Mesenchymal stem cell (in vitro differentiated cells and primary cell): ENCODE measurements around the gene ZNF554.
"Not testable (repeated sequence)": the region's sequence is repeated elsewhere in the genome, so short reads cannot be mapped to it uniquely, and the experiment has no call there.

Experiments
- DNase-seq: peaks from one replicate; pipeline ENCODE4 v3.0.0-alpha.2; 2013
- H2AFZ ChIP-seq: one replicate; pipeline ENCODE4 v1.6.1; 2013; ENCODE audit warnings: low read depth, mild to moderate bottlenecking, control low read depth, inconsistent platforms, low read length, moderate library complexity
- H2AK5ac ChIP-seq: 2 replicates; pipeline ENCODE4 v1.6.1; 2013; ENCODE audit warnings: low read length, moderate library complexity, mild to moderate bottlenecking, inconsistent platforms; ENCODE audit not compliant: severe bottlenecking
- H2BK120ac ChIP-seq: one replicate; pipeline ENCODE4 v1.6.1; 2013; ENCODE audit warnings: low read depth, mild to moderate bottlenecking, inconsistent platforms, low read length, moderate library complexity
- H2BK12ac ChIP-seq, 2 experiments: one replicate each; pipeline ENCODE4 v1.6.1; 2013; ENCODE audit warnings: inconsistent platforms in 2 of 2, low read length in 2 of 2, mild to moderate bottlenecking in 2 of 2, moderate library complexity in 2 of 2, control low read depth in 1 of 2
- H2BK15ac ChIP-seq: one replicate; pipeline ENCODE4 v1.6.1; 2013; ENCODE audit warnings: mild to moderate bottlenecking, low read depth, inconsistent platforms; ENCODE audit not compliant: poor library complexity, severe bottlenecking
- H2BK5ac ChIP-seq: 2 replicates; pipeline ENCODE4 v1.6.1; 2013; ENCODE audit warnings: low read depth, mild to moderate bottlenecking, low read length, control low read depth, inconsistent platforms; ENCODE audit not compliant: poor library complexity, severe bottlenecking
- H3K14ac ChIP-seq, 2 experiments: one replicate each; pipeline ENCODE4 v1.6.1; 2013; ENCODE audit warnings: inconsistent platforms in 2 of 2, low read length in 2 of 2, control low read depth in 1 of 2, mild to moderate bottlenecking in 1 of 2, moderate library complexity in 1 of 2
- H3K18ac ChIP-seq, 2 experiments: one replicate each; pipeline ENCODE4 v1.6.1; 2013; ENCODE audit warnings: inconsistent platforms in 2 of 2, low read length in 2 of 2, control low read depth in 1 of 2, low read depth in 1 of 2, mild to moderate bottlenecking in 1 of 2
- H3K23ac ChIP-seq, 2 experiments: one replicate each; pipeline ENCODE4 v1.6.1; 2013; ENCODE audit warnings: inconsistent platforms in 2 of 2, low read length in 2 of 2, mild to moderate bottlenecking in 2 of 2, moderate library complexity in 2 of 2, control low read depth in 1 of 2
- H3K27ac ChIP-seq: 2 replicates; pipeline ENCODE4 v1.5.1; 2013; ENCODE audit warnings: mild to moderate bottlenecking, moderate library complexity, low read length, control low read depth, inconsistent platforms; ENCODE audit not compliant: poor library complexity, severe bottlenecking
- H3K27me3 ChIP-seq, 2 experiments: 2 replicates each; pipeline versions ENCODE4 v1.6.1 to v1.7.0; 2013; ENCODE audit warnings: low read length in 2 of 2, mild to moderate bottlenecking in 2 of 2, moderate library complexity in 2 of 2, control low read depth in 1 of 2, inconsistent platforms in 1 of 2; ENCODE audit not compliant: control insufficient read depth in 1 of 2, insufficient read depth in 1 of 2
- H3K36me3 ChIP-seq, 2 experiments: 2 replicates each; pipeline versions ENCODE4 v1.6.1 to v1.7.0; 2013; ENCODE audit warnings: low read length in 2 of 2, control low read depth in 1 of 2, inconsistent platforms in 1 of 2, low read depth in 1 of 2, mild to moderate bottlenecking in 1 of 2; ENCODE audit not compliant: insufficient read depth in 2 of 2, control insufficient read depth in 1 of 2
- H3K4ac ChIP-seq, 2 experiments: one replicate each; pipeline ENCODE4 v1.6.1; 2013; ENCODE audit warnings: inconsistent platforms in 2 of 2, low read length in 2 of 2, mild to moderate bottlenecking in 2 of 2, moderate library complexity in 2 of 2, control low read depth in 1 of 2, low read depth in 1 of 2
- H3K4me1 ChIP-seq: 2 replicates; pipeline ENCODE4 v1.6.1; 2013; ENCODE audit warnings: low read depth, low read length, control low read depth; ENCODE audit not compliant: control insufficient read depth, insufficient read depth
- H3K4me2 ChIP-seq: 2 replicates; pipeline ENCODE4 v1.6.1; 2013; ENCODE audit warnings: low read length, mild to moderate bottlenecking, inconsistent platforms; ENCODE audit not compliant: poor library complexity, severe bottlenecking
- H3K4me3 ChIP-seq, 2 experiments: 2 replicates each; pipeline versions ENCODE4 v1.5.1 to v1.7.0; 2013; ENCODE audit warnings: low read length in 2 of 2, mild to moderate bottlenecking in 2 of 2, control low read depth in 1 of 2, low read depth in 1 of 2; ENCODE audit not compliant: insufficient read depth in 1 of 2
- H3K79me1 ChIP-seq: replicated peaks from 2 replicates; pipeline ENCODE4 v1.6.1; 2013; ENCODE audit warnings: mild to moderate bottlenecking, control low read depth, low read length, inconsistent platforms; ENCODE audit not compliant: poor library complexity, severe bottlenecking
- H3K9ac ChIP-seq: 2 replicates; pipeline ENCODE4 v1.7.0; 2013; ENCODE audit warnings: mild to moderate bottlenecking, low read length, moderate library complexity
- H3K9me3 ChIP-seq: 2 replicates; pipeline ENCODE4 v1.7.0; 2013; ENCODE audit warnings: mild to moderate bottlenecking, low read length; ENCODE audit not compliant: control insufficient read depth
- H4K8ac ChIP-seq: one replicate; pipeline ENCODE4 v1.6.1; 2013; ENCODE audit warnings: inconsistent platforms, mild to moderate bottlenecking, low read length, moderate library complexity
- H4K91ac ChIP-seq: one replicate; pipeline ENCODE4 v1.6.1; 2013; ENCODE audit warnings: mild to moderate bottlenecking, low read length, inconsistent platforms
- WGBS: methylation state at CpG from one replicate; pipeline ENCODE4 v1.1.7; 2013; ENCODE audit warnings: mixed read lengths; 5-methylcytosine and 5-hydroxymethylcytosine counted together

Gene ZNF554

DNA sequence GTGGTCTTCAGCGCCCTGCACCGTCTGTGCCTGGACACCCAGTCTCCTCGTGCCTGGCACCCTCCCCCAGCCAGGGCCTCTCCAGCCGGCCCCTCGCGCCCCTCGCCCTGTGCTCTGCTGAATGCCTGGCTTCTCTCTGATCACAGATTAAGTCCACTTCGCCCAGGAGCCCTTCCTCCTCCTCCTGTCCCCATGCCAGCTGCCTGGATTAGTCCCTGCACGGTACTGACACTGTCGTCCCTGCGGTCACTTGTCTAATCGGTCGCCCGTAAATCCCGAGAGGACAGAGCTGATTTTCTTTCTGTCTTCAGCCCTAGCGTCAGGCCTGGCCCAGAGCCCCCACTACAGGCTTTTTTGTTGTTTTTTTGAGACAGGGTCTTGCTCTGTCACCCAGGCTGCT is 27.8 kb upstream of the ZNF554 start:
- Histone ChIP-seq H2AK5ac (no peak overlapping the region), H4K8ac (no peak overlapping the region), H2BK15ac (no peak overlapping the region), H4K91ac (no peak overlapping the region), H3K18ac (no peak overlapping the region), H2BK120ac (no peak overlapping the region), H3K4me2 (no peak overlapping the region), H3K79me1 (peaks cover 57% of the 10 kb centered on the region), H3K27ac (no peak overlapping the region), H3K36me3 (peaks cover 45 to 81% of the 10 kb centered on the region in 2 experiments), H3K4me3 (no peak overlapping the region), H3K9ac (no peak overlapping the region), H2BK12ac (no peak overlapping the region), H3K4me1 (peaks cover 5% of the 10 kb centered on the region), H3K23ac (no peak overlapping the region), H2BK5ac (no peak overlapping the region), H3K9me3 (no peaks in the 10 kb centered on the region), H3K27me3 (no peaks in the 10 kb centered on the region), H2AFZ (no peak overlapping the region), H3K4ac (no peak overlapping the region), H3K14ac (no peak overlapping the region)
- no peak for DNase-seq
- WGBS = 94% methylated on average over 16 of the region's 16 CpGs

DNA sequence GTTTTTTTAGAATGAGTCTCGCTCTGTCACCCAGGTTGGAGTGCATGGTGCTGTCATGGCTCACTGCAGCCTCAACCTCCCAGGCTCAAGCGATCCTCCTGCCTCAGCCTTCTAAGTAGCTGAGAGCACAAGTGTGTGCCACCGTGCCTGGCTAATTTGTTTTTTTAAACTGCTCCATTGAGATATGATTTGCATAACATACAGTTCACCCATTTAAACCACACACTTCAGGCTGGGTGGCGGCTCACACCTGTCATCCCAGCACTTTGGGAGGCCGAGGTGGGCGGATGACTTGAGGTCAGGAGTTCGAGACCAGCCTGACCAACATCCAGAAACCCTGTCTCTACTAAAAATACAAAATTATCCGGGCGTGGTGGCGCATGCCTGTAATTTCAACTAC is 27.0 kb upstream of the ZNF554 start:
- H3K4me3 ChIP-seq, H4K91ac ChIP-seq, H3K27ac ChIP-seq, H2AK5ac ChIP-seq, H2BK12ac ChIP-seq, H2BK5ac ChIP-seq, H3K4me2 ChIP-seq, H3K23ac ChIP-seq, DNase-seq, H3K4ac ChIP-seq, H2BK120ac ChIP-seq, H4K8ac ChIP-seq, H2BK15ac ChIP-seq, H2AFZ ChIP-seq, H3K27me3 ChIP-seq, H3K18ac ChIP-seq, H3K9me3 ChIP-seq, H3K14ac ChIP-seq, H3K4me1 ChIP-seq, H3K9ac ChIP-seq: not testable (repeated sequence)
- WGBS = 98% methylated on average over 10 of the region's 10 CpGs
- Histone ChIP-seq H3K36me3 (peaks cover 52 to 86% of the 10 kb centered on the region in 2 experiments), H3K79me1 (peaks cover 59% of the 10 kb centered on the region)

DNA sequence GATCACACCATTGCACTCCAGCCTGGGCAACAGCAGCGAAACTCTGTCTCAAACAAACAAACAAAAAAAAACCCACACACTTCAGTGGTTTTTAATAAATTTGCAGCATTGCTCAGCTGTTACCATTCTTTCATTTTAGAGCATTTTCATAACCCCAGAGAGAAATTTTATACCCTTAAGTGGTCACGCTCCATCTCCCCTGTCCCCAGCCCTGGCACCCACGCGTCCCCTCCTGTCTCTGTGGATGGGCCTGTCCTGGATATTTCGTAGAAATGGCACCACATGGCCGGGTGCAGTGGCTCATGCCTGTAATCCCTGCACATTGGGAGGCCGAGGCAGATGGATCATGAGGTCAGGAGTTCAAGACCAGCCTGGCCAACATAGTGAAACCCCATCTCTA is 26.5 kb upstream of the ZNF554 start:
- Histone ChIP-seq H3K14ac (no peak overlapping the region), H3K27ac (no peak overlapping the region), H2AFZ (no peak overlapping the region), H2BK15ac (no peak overlapping the region), H2AK5ac (no peak overlapping the region), H4K8ac (no peak overlapping the region), H2BK120ac (no peak overlapping the region), H3K9ac (no peak overlapping the region), H3K4ac (no peak overlapping the region), H4K91ac (no peak overlapping the region), H3K18ac (no peak overlapping the region), H3K4me3 (no peak overlapping the region), H3K36me3 (peaks cover 53 to 90% of the 10 kb centered on the region in 2 experiments), H3K9me3 (no peaks in the 10 kb centered on the region), H2BK12ac (no peak overlapping the region), H3K23ac (no peak overlapping the region), H3K4me1 (peaks cover 5% of the 10 kb centered on the region), H3K4me2 (no peak overlapping the region), H3K79me1 (peaks cover 58% of the 10 kb centered on the region), H3K27me3 (no peaks in the 10 kb centered on the region), H2BK5ac (no peak overlapping the region)
- no peak for DNase-seq
- WGBS = 98% methylated on average over 7 of the region's 7 CpGs

DNA sequence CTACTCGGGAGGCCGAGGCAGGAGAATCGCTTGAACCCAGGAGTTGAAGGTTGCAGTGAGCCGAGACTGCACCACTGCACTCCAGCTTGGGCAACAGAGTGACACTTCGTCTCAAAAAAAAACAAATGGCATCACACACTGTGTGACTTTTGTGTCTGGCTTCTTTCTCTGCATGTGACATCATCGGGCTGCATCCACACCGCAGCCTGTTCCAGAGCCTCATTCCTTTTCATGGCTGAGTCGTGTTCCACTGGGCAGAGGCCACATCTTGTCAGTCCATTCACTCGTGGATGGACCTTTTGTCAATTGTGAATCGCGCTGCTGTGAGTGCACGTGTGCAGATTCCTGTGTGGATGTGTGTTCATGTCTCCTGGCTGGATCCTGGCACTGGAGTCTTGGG is 26.1 kb upstream of the ZNF554 start:
- Histone ChIP-seq H3K4me1 (peaks cover 5% of the 10 kb centered on the region), H3K23ac (no peak overlapping the region), H4K91ac (no peak overlapping the region), H4K8ac (no peak overlapping the region), H2BK12ac (no peak overlapping the region), H3K14ac (no peak overlapping the region), H3K9me3 (no peaks in the 10 kb centered on the region), H3K4me3 (no peak overlapping the region), H3K79me1 (peaks cover 58% of the 10 kb centered on the region), H2AFZ (no peak overlapping the region), H3K27me3 (no peaks in the 10 kb centered on the region), H3K36me3 (peaks cover 53 to 94% of the 10 kb centered on the region in 2 experiments), H2AK5ac (no peak overlapping the region), H3K4ac (no peak overlapping the region), H3K9ac (no peak overlapping the region), H3K4me2 (no peak overlapping the region), H3K18ac (no peak overlapping the region), H3K27ac (no peak overlapping the region), H2BK5ac (no peak overlapping the region), H2BK120ac (no peak overlapping the region), H2BK15ac (no peak overlapping the region)
- DNase-seq = no peak
- WGBS = 97% methylated on average over 12 of the region's 12 CpGs
